Activated naive CD4-positive, alpha-beta T cell treated with anti-CD3 and anti-CD28 coated beads, Interleukin-2, amount 50 U/mL, for 72 hours (primary cell): ENCODE data around the gene ADA. TPM values are rescaled to one million over a fixed set of nuclear protein-coding genes. Genes with fewer than 3 reads are reported as not detected.
"Not testable (repeated sequence)": the region's sequence is repeated elsewhere in the genome, so short reads cannot be mapped to it uniquely, and the experiment has no call there.

ENCODE experiments used
- ATAC-seq, 2 donors: fragments of 150-1000 bp; cut with Tn5 transposase; 2 replicates each; pipeline ENCODE4 v1.10.0; 2021; ENCODE audit warnings: mild to moderate bottlenecking in 2 of 2, moderate library complexity in 2 of 2
- DNase-seq, 2 donors: peaks; one replicate each; pipeline ENCODE4 v3.0.0; 2021 to 2022; ENCODE audit warnings: low spot score in 2 of 2
- H3K27ac Mint-ChIP-seq, 2 donors: one replicate each; pipeline ENCODE4 v1.8.0; 2022; ENCODE audit warnings: mild to moderate bottlenecking in 2 of 2, mixed read lengths in 2 of 2
- H3K36me3 Mint-ChIP-seq, 2 donors: one replicate each; pipeline ENCODE4 v1.8.0; 2022; ENCODE audit warnings: mixed read lengths in 2 of 2
- H3K9me3 Mint-ChIP-seq, 2 donors: one replicate each; pipeline ENCODE4 v1.8.0; 2022; ENCODE audit warnings: mixed read lengths in 2 of 2
- total RNA-seq, 2 donors: library from RNA; stranded (reverse); gene quantifications; one replicate each; pipeline ENCODE4 v1.2.3, GENCODE V29; 2022

Gene ADA
- total RNA-seq, 2 donors from 2014 or later, result 33.4 to 54.9 TPM

GRCh38 chr20:44654210-44654609, 2.7 kb upstream of the ADA start:
- not testable (repeated sequence) for DNase-seq
- peak overlapping the region in 1 of 2 donors; percentile 84 for H3K27ac Mint-ChIP-seq
- H3K9me3 Mint-ChIP-seq, result peaks cover 0 to 16% of the 10 kb centered on the region in 2 donors

GRCh38 chr20:44653546-44653945, 2.0 kb upstream of the ADA start:
- no peak for DNase-seq
- H3K36me3 Mint-ChIP-seq, result peaks cover 4 to 11% of the 10 kb centered on the region in 2 donors
- no peak for ATAC-seq
- H3K27ac Mint-ChIP-seq, result no peak overlapping the region
- H3K9me3 Mint-ChIP-seq, result peaks cover 0 to 16% of the 10 kb centered on the region in 2 donors

More at GRCh38 chr20:44654210-44654609, 2.7 kb upstream of the ADA start:
- H3K36me3 Mint-ChIP-seq, result peaks cover 4 to 11% of the 10 kb centered on the region in 2 donors
- ATAC-seq, result not testable (repeated sequence)

GRCh38 chr20:44651434-44651683, 140 bp downstream of the ADA start:
- no peak for ATAC-seq
- DNase-seq, result peak in 1 of 2 donors; percentile 63
- H3K9me3 Mint-ChIP-seq, result peaks cover 0 to 11% of the 10 kb centered on the region in 2 donors
- peak overlapping the region in 1 of 2 donors; percentile 40 for H3K27ac Mint-ChIP-seq
- H3K36me3 Mint-ChIP-seq, result peaks cover 4 to 11% of the 10 kb centered on the region in 2 donors

GRCh38 chr20:44650771-44651433, 597 bp downstream of the ADA start:
- H3K27ac Mint-ChIP-seq, result peak overlapping the region; percentile 40 to 72

GRCh38 chr20:44649976-44650375, 1.5 kb downstream of the ADA start:
- Mint-ChIP-seq H3K27ac (peak overlapping the region in 1 of 2 donors; percentile 40), H3K9me3 (peaks cover 0 to 11% of the 10 kb centered on the region in 2 donors), H3K36me3 (peaks cover 4 to 11% of the 10 kb centered on the region in 2 donors)
- ATAC-seq (no peak), DNase-seq (no peak)

More at GRCh38 chr20:44650771-44651433, 597 bp downstream of the ADA start:
- ATAC-seq (peak; percentile 53 to 68), DNase-seq (peak; percentile 51 to 71)
- H3K36me3 Mint-ChIP-seq, result peaks cover 4 to 11% of the 10 kb centered on the region in 2 donors
- peaks cover 0 to 11% of the 10 kb centered on the region in 2 donors for H3K9me3 Mint-ChIP-seq

- Mint-ChIP-seq H3K27ac (no peak overlapping the region), H3K36me3 (peaks cover 4 to 11% of the 10 kb centered on the region in 2 donors), H3K9me3 (peaks cover 0 to 9% of the 10 kb centered on the region in 2 donors)
- DNase-seq, result no peak
- no peak for ATAC-seq
Observed at GRCh38 chr20:44649126-44649525, 2.4 kb downstream of the ADA start.

- Mint-ChIP-seq H3K36me3 (peaks cover 4 to 7% of the 10 kb centered on the region in 2 donors), H3K27ac (no peak overlapping the region), H3K9me3 (peaks cover 0 to 3% of the 10 kb centered on the region in 2 donors)
- DNase-seq, result no peak
- ATAC-seq, result no peak
Observed at GRCh38 chr20:44648579-44648978, 2.9 kb downstream of the ADA start.

- Mint-ChIP-seq H3K27ac (no peak overlapping the region), H3K9me3 (no peaks in the 10 kb centered on the region), H3K36me3 (peaks cover 2 to 4% of the 10 kb centered on the region in 2 donors)
- DNase-seq (no peak), ATAC-seq (no peak)
Observed at GRCh38 chr20:44648068-44648467, 3.4 kb downstream of the ADA start.

GRCh38 chr20:44646641-44647274, 4.7 kb downstream of the ADA start:
- Mint-ChIP-seq H3K27ac (peak overlapping the region; percentile 62 to 92), H3K36me3 (no peaks in the 10 kb centered on the region), H3K9me3 (no peaks in the 10 kb centered on the region)
- DNase-seq (no peak), ATAC-seq (peak; percentile 6 to 21)

GRCh38 chr20:44646023-44646640, 5.4 kb downstream of the ADA start:
- Mint-ChIP-seq H3K27ac (peak overlapping the region; percentile 74 to 92), H3K36me3 (peaks cover 3 to 4% of the 10 kb centered on the region in 2 donors), H3K9me3 (no peaks in the 10 kb centered on the region)
- peak; percentile 25 to 62 for ATAC-seq
- DNase-seq, result peak; percentile 47 to 57

GRCh38 chr20:44644667-44645131, 6.8 kb downstream of the ADA start:
- DNase-seq, result peak; percentile 23 to 62
- ATAC-seq, result peak; percentile 57 to 60
- Mint-ChIP-seq H3K36me3 (peaks cover 9 to 14% of the 10 kb centered on the region in 2 donors), H3K27ac (peak overlapping the region in 1 of 2 donors; percentile 86), H3K9me3 (no peaks in the 10 kb centered on the region)

- no peaks in the 10 kb centered on the region for H3K9me3 Mint-ChIP-seq
- no peak for DNase-seq
- peak overlapping the region in 1 of 2 donors; percentile 86 for H3K27ac Mint-ChIP-seq
- ATAC-seq, result no peak
- peaks cover 9 to 17% of the 10 kb centered on the region in 2 donors for H3K36me3 Mint-ChIP-seq
Observed at GRCh38 chr20:44644230-44644617, 7.3 kb downstream of the ADA start.

GRCh38 chr20:44643596-44644229, 7.8 kb downstream of the ADA start:
- Mint-ChIP-seq H3K36me3 (peaks cover 9 to 22% of the 10 kb centered on the region in 2 donors), H3K27ac (peak overlapping the region; percentile 36 to 86)

GRCh38 chr20:44643154-44643519, 8.4 kb downstream of the ADA start:
- peaks cover 9 to 25% of the 10 kb centered on the region in 2 donors for H3K36me3 Mint-ChIP-seq

More at GRCh38 chr20:44643596-44644229, 7.8 kb downstream of the ADA start:
- peak in 1 of 2 donors; percentile 39 for ATAC-seq
- H3K9me3 Mint-ChIP-seq, result no peaks in the 10 kb centered on the region
- peak; percentile 20 to 61 for DNase-seq

GRCh38 chr20:44642203-44643153, 9.0 kb downstream of the ADA start:
- peak overlapping the region; percentile 37 to 79 for H3K27ac Mint-ChIP-seq
- ATAC-seq, result peak in 1 of 2 donors; percentile 19
- DNase-seq, result no peak
- no peaks in the 10 kb centered on the region for H3K9me3 Mint-ChIP-seq
- H3K36me3 Mint-ChIP-seq, result peaks cover 9 to 25% of the 10 kb centered on the region in 2 donors

More at GRCh38 chr20:44643154-44643519, 8.4 kb downstream of the ADA start:
- ATAC-seq (no peak), DNase-seq (no peak)
- Mint-ChIP-seq H3K27ac (peak overlapping the region; percentile 37 to 86), H3K9me3 (no peaks in the 10 kb centered on the region)

- H3K9me3 Mint-ChIP-seq, result no peaks in the 10 kb centered on the region
- no peak for DNase-seq
- no peak for ATAC-seq
- H3K27ac Mint-ChIP-seq, result peak overlapping the region in 1 of 2 donors; percentile 79
- H3K36me3 Mint-ChIP-seq, result peaks cover 9 to 25% of the 10 kb centered on the region in 2 donors
Observed at GRCh38 chr20:44641325-44641724, 10.2 kb downstream of the ADA start.
